GM23338 (cell line): ENCODE results near the gene DIP2C. TPM values are rescaled to one million over a fixed set of nuclear protein-coding genes. Genes with fewer than 3 reads are reported as not detected.

Experiments used
- ATAC-seq: fragments of 200-7000 bp; cut with Tn5 transposase; 3 replicates; pipeline ENCODE4 v1.9.1; 2020
- DNase-seq: peaks from one replicate; pipeline ENCODE4 v3.0.0-alpha.2; 2015; ENCODE audit warnings: low spot score
- H2AFZ ChIP-seq: fragments of 200-600 bp; sonication (generic); 2 replicates; pipeline ENCODE4 v1.8.0; 2016; ENCODE audit warnings: antibody characterized with exemption, mild to moderate bottlenecking, moderate library complexity
- H3F3A ChIP-seq: fragments of 200-600 bp; sonication (generic); replicated peaks from 2 replicates; pipeline ENCODE4 v1.8.0; 2017; ENCODE audit warnings: antibody characterized with exemption, mixed run types, low read depth
- H3K27ac ChIP-seq: fragments of 200-600 bp; sonication (generic); 2 replicates; pipeline ENCODE4 v1.6.1; 2016; ENCODE audit warnings: low read depth
- H3K27me3 ChIP-seq: fragments of 200-600 bp; sonication (generic); 2 replicates; pipeline ENCODE4 v1.8.0; 2016; ENCODE audit warnings: mild to moderate bottlenecking, mixed run types, moderate library complexity; ENCODE audit not compliant: insufficient read depth
- H3K36me3 ChIP-seq: fragments of 200-600 bp; sonication (generic); 2 replicates; pipeline ENCODE4 v1.8.0; 2016; ENCODE audit warnings: mild to moderate bottlenecking; ENCODE audit not compliant: insufficient read depth
- H3K4me1 ChIP-seq: fragments of 200-600 bp; sonication (generic); 2 replicates; pipeline ENCODE4 v1.8.0; 2016; ENCODE audit warnings: mild to moderate bottlenecking, moderate library complexity; ENCODE audit not compliant: insufficient read depth
- H3K4me2 ChIP-seq: fragments of 200-600 bp; sonication (generic); 2 replicates; pipeline ENCODE4 v1.7.1; 2017; ENCODE audit warnings: mixed run types
- H3K4me3 ChIP-seq: fragments of 200-600 bp; sonication (generic); 2 replicates; pipeline ENCODE4 v1.6.1; 2016; ENCODE audit warnings: mixed run types
- H3K79me2 ChIP-seq: fragments of 200-600 bp; sonication (generic); replicated peaks from 2 replicates; pipeline ENCODE4 v1.8.0; 2017; ENCODE audit warnings: mild to moderate bottlenecking; ENCODE audit not compliant: insufficient read depth
- H3K9me2 ChIP-seq: fragments of 200-600 bp; sonication (generic); 2 replicates; pipeline ENCODE4 v1.8.0; 2017; ENCODE audit not compliant: insufficient read depth
- H4K20me1 ChIP-seq: fragments of 200-600 bp; sonication (generic); replicated peaks from 2 replicates; pipeline ENCODE4 v1.8.0; 2017; ENCODE audit warnings: mild to moderate bottlenecking; ENCODE audit not compliant: insufficient read depth
- H3K27ac Mint-ChIP-seq: 2 replicates; pipeline ENCODE4 v1.8.0; 2020; ENCODE audit warnings: inconsistent platforms, mild to moderate bottlenecking, moderate library complexity, mixed read lengths
- H3K27me3 Mint-ChIP-seq: 3 replicates; pipeline ENCODE4 v1.8.0; 2022; ENCODE audit warnings: low read depth, mild to moderate bottlenecking, moderate library complexity, mixed read lengths, inconsistent platforms; ENCODE audit not compliant: insufficient read depth, poor library complexity
- H3K36me3 Mint-ChIP-seq: 3 replicates; pipeline ENCODE4 v1.8.0; 2021; ENCODE audit warnings: low read depth, mild to moderate bottlenecking, inconsistent platforms, moderate library complexity, mixed read lengths
- H3K4me1 Mint-ChIP-seq: 3 replicates; pipeline ENCODE4 v1.8.0; 2020; ENCODE audit warnings: mild to moderate bottlenecking, inconsistent platforms, mixed read lengths
- H3K4me3 Mint-ChIP-seq: 3 replicates; pipeline ENCODE4 v1.8.0; 2021; ENCODE audit warnings: moderate library complexity, mild to moderate bottlenecking, inconsistent platforms, mixed read lengths
- H3K9me3 Mint-ChIP-seq: 3 replicates; pipeline ENCODE4 v1.8.0; 2020; ENCODE audit warnings: moderate library complexity, mild to moderate bottlenecking, inconsistent platforms, mixed read lengths
- CREB1 ChIP-seq: fragments of 250-450 bp; sonication (Bioruptor Pico); IDR thresholded peaks from 2 replicates; pipeline ENCODE4 v1.5.0; 2020; ENCODE audit warnings: low read depth, mild to moderate bottlenecking, moderate library complexity
- EZH2phosphoT487 ChIP-seq: fragments of 200-600 bp; sonication (generic); IDR thresholded peaks from one replicate; pipeline ENCODE4 v1.8.1; 2018; ENCODE audit warnings: antibody characterized with exemption; ENCODE audit not compliant: unreplicated experiment
- JUNB ChIP-seq: IDR thresholded peaks from one replicate; pipeline ENCODE4 v1.6.1; 2016; ENCODE audit warnings: antibody characterized with exemption; ENCODE audit not compliant: unreplicated experiment
- NANOG ChIP-seq: IDR thresholded peaks from 2 replicates; pipeline ENCODE4 v1.6.1; 2016; ENCODE audit warnings: antibody characterized with exemption, borderline replicate concordance
- POLR2AphosphoS5 ChIP-seq: IDR thresholded peaks from 2 replicates; pipeline ENCODE4 v1.6.1; 2016; ENCODE audit warnings: antibody characterized with exemption, low read depth
- REST ChIP-seq: IDR thresholded peaks from one replicate; pipeline ENCODE4 v1.6.1; 2018; ENCODE audit warnings: antibody characterized with exemption; ENCODE audit not compliant: unreplicated experiment
- STAT1 ChIP-seq: IDR thresholded peaks from one replicate; pipeline ENCODE4 v1.6.1; 2016; ENCODE audit warnings: antibody characterized with exemption; ENCODE audit not compliant: unreplicated experiment
- ZNF114 ChIP-seq: fragments of 250-450 bp; sonication (Bioruptor Pico); IDR thresholded peaks from 2 replicates; pipeline ENCODE4 v1.5.0; 2020; ENCODE audit warnings: mild to moderate bottlenecking, moderate library complexity
- ZNF331 ChIP-seq: fragments of 250-450 bp; sonication (Bioruptor Pico); IDR thresholded peaks from 2 replicates; pipeline ENCODE4 v1.5.0; 2020; ENCODE audit warnings: low read depth, mild to moderate bottlenecking, moderate library complexity
- polyA plus RNA-seq: library from polyadenylated mRNA; unstranded; fragments of >200 nt; fragmentation: Nextera tagmentation; extraction: Ambion mirVana; gene quantifications from 2 replicates; pipeline ENCODE4 v1.2.1, GENCODE V29; 2016
- total RNA-seq: library from RNA; depleted of rRNA; stranded (reverse); fragments of >200 nt; shearing (Covaris generic); gene quantifications from 2 replicates; pipeline ENCODE4 v1.2.3, GENCODE V29; 2014
- TF ChIP-seq, protein P1 (sequence below), 2 experiments: fragments of 200-600 bp in 1 of 2; sonication (generic) in 1 of 2; conservative IDR thresholded peaks; 2 replicates each; pipeline versions ENCODE4 v1.5.1 to v1.6.1; 2016 to 2017; ENCODE audit warnings: antibody characterized with exemption in 2 of 2, low read depth in 2 of 2, mild to moderate bottlenecking in 2 of 2, moderate library complexity in 1 of 2
- TF ChIP-seq, protein P2 (sequence below): IDR thresholded peaks from 2 replicates; pipeline ENCODE4 v1.6.1; 2016; ENCODE audit warnings: antibody characterized with exemption

Gene DIP2C
- total and polyA plus RNA-seq, 2 experiments from 2014 or later = 5.1 to 7.7 TPM

DNA sequence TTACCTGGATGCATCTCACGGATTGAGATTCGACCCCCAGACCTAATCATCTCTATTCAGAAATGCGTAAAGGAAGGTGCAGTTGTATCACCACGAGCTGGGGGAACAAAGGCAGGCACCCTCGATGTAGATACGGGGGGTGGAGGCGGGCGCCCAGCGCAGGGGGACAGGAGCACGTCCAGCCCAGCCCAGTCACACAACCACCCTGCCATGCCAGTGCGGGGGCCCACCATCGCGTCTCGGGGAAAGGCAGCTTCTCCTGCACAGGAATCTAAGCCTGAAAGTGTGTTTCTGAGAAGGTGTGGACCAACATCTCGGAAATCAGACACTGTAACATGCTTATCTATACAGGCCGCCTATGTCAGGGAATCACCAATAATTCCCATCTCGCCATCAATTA, 131.1 kb downstream of the DIP2C start:
- ATAC-seq (no peak), DNase-seq (no peak)
- Histone ChIP-seq H3K79me2 (peaks cover 31% of the 10 kb centered on the region), H3K4me1 (peaks cover 20% of the 10 kb centered on the region), H3K4me2 (peak overlapping the region; percentile 67), H3K9me2 (no peaks in the 10 kb centered on the region; the same call in 1 of the 2 replicates), H3K27me3 (no peaks in the 10 kb centered on the region), H3K27ac (peak overlapping the region; percentile 85; the same call in 1 of the 2 replicates), H2AFZ (no peak overlapping the region), H3F3A (no peaks in the 10 kb centered on the region), H3K36me3 (no peaks in the 10 kb centered on the region), H3K4me3 (no peak overlapping the region), H4K20me1 (peaks cover 2% of the 10 kb centered on the region; the same call in 1 of the 2 replicates)
- Mint-ChIP-seq H3K36me3 (no peaks in the 10 kb centered on the region; the same call in 2 of the 3 replicates), H3K4me1 (peaks cover 39% of the 10 kb centered on the region), H3K27ac (no peak overlapping the region), H3K4me3 (no peak overlapping the region), H3K9me3 (peaks cover 8% of the 10 kb centered on the region; the same call in 2 of the 3 replicates), H3K27me3 (peaks cover 7% of the 10 kb centered on the region)
- no peak for TF ChIP-seq CREB1 (CRISPR knock-in tag)
- no peak for TF ChIP-seq STAT1
- TF ChIP-seq NANOG = no peak
- TF ChIP-seq, protein P1, sequence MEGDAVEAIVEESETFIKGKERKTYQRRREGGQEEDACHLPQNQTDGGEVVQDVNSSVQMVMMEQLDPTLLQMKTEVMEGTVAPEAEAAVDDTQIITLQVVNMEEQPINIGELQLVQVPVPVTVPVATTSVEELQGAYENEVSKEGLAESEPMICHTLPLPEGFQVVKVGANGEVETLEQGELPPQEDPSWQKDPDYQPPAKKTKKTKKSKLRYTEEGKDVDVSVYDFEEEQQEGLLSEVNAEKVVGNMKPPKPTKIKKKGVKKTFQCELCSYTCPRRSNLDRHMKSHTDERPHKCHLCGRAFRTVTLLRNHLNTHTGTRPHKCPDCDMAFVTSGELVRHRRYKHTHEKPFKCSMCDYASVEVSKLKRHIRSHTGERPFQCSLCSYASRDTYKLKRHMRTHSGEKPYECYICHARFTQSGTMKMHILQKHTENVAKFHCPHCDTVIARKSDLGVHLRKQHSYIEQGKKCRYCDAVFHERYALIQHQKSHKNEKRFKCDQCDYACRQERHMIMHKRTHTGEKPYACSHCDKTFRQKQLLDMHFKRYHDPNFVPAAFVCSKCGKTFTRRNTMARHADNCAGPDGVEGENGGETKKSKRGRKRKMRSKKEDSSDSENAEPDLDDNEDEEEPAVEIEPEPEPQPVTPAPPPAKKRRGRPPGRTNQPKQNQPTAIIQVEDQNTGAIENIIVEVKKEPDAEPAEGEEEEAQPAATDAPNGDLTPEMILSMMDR (conservative IDR thresholded peaks at IDR 0.05; ENCODE audit: low read depth in 2 of 2) = no peak
- no peak for TF ChIP-seq REST
- TF ChIP-seq JUNB = no peak
- no peak for TF ChIP-seq POLR2AphosphoS5

GRCh38 chr10:557792-558328, 131.6 kb downstream of the DIP2C start:
- Histone ChIP-seq H3K27me3 (no peaks in the 10 kb centered on the region), H3K36me3 (no peaks in the 10 kb centered on the region), H3K79me2 (peaks cover 28% of the 10 kb centered on the region), H4K20me1 (peaks cover 2% of the 10 kb centered on the region; the same call in 1 of the 2 replicates), H3K27ac (peak overlapping the region; percentile 85; the same call in 1 of the 2 replicates), H3K9me2 (no peaks in the 10 kb centered on the region; the same call in 1 of the 2 replicates), H3K4me1 (peaks cover 20% of the 10 kb centered on the region), H2AFZ (no peak overlapping the region), H3F3A (no peaks in the 10 kb centered on the region), H3K4me2 (peak overlapping the region; percentile 67), H3K4me3 (no peak overlapping the region)
- ATAC-seq (no peak; the same call in 2 of the 3 replicates), DNase-seq (peak; percentile 50)
- Mint-ChIP-seq H3K27ac (no peak overlapping the region), H3K9me3 (peaks cover 4% of the 10 kb centered on the region; the same call in 1 of the 3 replicates), H3K27me3 (peaks cover 7% of the 10 kb centered on the region), H3K4me1 (peaks cover 39% of the 10 kb centered on the region), H3K36me3 (no peaks in the 10 kb centered on the region), H3K4me3 (no peak overlapping the region)
- TF ChIP-seq POLR2AphosphoS5 (no peak), ZNF331 (CRISPR knock-in tag) (no peak), JUNB (no peak), ZNF114 (CRISPR knock-in tag) (no peak), CREB1 (CRISPR knock-in tag) (no peak), EZH2phosphoT487 (no peak), STAT1 (no peak), NANOG (no peak)
- TF ChIP-seq, protein P2, sequence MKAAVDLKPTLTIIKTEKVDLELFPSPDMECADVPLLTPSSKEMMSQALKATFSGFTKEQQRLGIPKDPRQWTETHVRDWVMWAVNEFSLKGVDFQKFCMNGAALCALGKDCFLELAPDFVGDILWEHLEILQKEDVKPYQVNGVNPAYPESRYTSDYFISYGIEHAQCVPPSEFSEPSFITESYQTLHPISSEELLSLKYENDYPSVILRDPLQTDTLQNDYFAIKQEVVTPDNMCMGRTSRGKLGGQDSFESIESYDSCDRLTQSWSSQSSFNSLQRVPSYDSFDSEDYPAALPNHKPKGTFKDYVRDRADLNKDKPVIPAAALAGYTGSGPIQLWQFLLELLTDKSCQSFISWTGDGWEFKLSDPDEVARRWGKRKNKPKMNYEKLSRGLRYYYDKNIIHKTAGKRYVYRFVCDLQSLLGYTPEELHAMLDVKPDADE = no peak
- TF ChIP-seq, protein P1 (conservative IDR thresholded peaks at IDR 0.05; ENCODE audit: low read depth in 2 of 2) = no peak
